Vagina (tissue), 2 donors: ENCODE data around the gene ADGRD2. TPM values are rescaled to one million over a fixed set of nuclear protein-coding genes. Genes with fewer than 3 reads are reported as not detected.

Experiments used
- DNase-seq, 2 donors: peaks; one replicate each; pipeline ENCODE4 v3.0.0-alpha.2; 2017; ENCODE audit errors: extremely low spot score in 2 of 2
- H3K27ac ChIP-seq: fragments of 200-600 bp; sonication (generic); one replicate; pipeline ENCODE4 v1.5.1; 2019
- H3K27me3 ChIP-seq: fragments of 200-600 bp; sonication (generic); one replicate; pipeline ENCODE4 v1.5.1; 2019
- H3K36me3 ChIP-seq, 2 donors: fragments of 200-600 bp; sonication (generic); one replicate each; pipeline ENCODE4 v1.5.1; 2017 to 2019
- H3K4me1 ChIP-seq: fragments of 200-600 bp; sonication (generic); one replicate; pipeline ENCODE4 v1.5.1; 2019
- H3K4me3 ChIP-seq, 2 donors: fragments of 200-600 bp; sonication (generic); 1 replicate in 1 of 2; 2 replicates in 1 of 2; pipeline ENCODE4 v1.5.1; 2016 to 2019
- H3K9me3 ChIP-seq: fragments of 200-600 bp; sonication (generic); one replicate; pipeline ENCODE4 v1.5.1; 2019
- POLR2A ChIP-seq, 2 donors: fragments of 450-650 bp; IDR thresholded peaks; one replicate each; pipeline ENCODE4 v1.6.1; 2017; ENCODE audit warnings: antibody characterized with exemption in 2 of 2, mild to moderate bottlenecking in 2 of 2, moderate library complexity in 2 of 2
- POLR2AphosphoS5 ChIP-seq, 2 donors: sonication (generic); formaldehyde crosslinking; IDR thresholded peaks; one replicate each; pipeline ENCODE4 v1.9.0; 2017; ENCODE audit warnings: antibody characterized with exemption in 2 of 2, mild to moderate bottlenecking in 2 of 2, low read depth in 1 of 2; ENCODE audit not compliant: insufficient read depth in 1 of 2
- intact Hi-C: fragments of 100-400 bp; cut with DNase I; formaldehyde crosslinking; loops from one replicate; pipeline ENCODE4 v1.15.1; 2023
- total RNA-seq: library from RNA; depleted of rRNA; stranded (reverse); fragments of >200 nt; gene quantifications from one replicate; pipeline ENCODE4 v1.2.3, GENCODE V29; 2016
- TF ChIP-seq, protein P1 (sequence below), 3 experiments: fragments of 450-650 bp in 2 of 3; fragments of 200-600 bp in 1 of 3; sonication (generic) in 1 of 3; IDR thresholded peaks; one replicate each; pipeline ENCODE4 v1.5.1; 2017 to 2019; ENCODE audit warnings: antibody characterized with exemption in 3 of 3, mild to moderate bottlenecking in 2 of 3, moderate library complexity in 2 of 3

The ADGRD2 gene
- total RNA-seq, 1 donor from 2014 or later: 4.2 TPM

DNA sequence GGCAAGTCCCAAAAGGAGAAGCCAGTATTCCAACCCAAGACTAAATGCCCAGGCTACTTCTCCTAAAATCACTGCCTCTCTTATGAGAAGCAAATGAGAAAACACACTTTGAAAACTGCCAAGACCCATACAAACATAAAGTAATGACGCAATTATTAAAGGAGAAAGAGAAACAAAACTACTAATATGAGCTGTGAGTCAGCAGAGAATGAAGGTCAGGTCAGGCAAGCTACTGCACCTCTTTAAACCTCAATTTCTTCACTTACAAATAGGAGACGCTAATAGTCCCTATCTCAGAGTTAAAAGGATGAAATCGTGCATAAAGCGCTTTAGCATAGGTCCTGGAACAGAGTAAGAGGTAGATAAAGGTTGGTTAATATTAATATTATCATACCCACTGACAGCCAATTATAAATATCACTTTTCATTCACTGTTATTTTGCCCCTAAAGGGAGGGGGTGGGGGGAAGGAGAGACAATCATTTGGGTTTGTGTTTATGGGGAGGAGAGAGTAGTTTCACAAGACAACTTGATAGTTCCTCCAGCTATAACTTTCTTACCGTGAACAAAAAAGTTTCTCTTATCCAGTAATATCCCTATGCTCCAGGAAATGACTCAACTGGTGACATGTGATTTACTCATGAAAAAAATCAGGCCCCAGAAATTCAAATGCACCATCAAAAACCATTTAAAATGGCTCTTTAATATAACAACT lies 38.6 kb upstream of the ADGRD2 start:
- intact Hi-C loops: no loop called here
- H3K36me3 ChIP-seq: peaks cover 0 to 66% of the 10 kb centered on the region in 2 donors
- peaks cover 29% of the 10 kb centered on the region for H3K4me1 ChIP-seq
- no peaks in the 10 kb centered on the region for H3K27me3 ChIP-seq
- H3K4me3 ChIP-seq: no peak overlapping the region
- H3K9me3 ChIP-seq: no peaks in the 10 kb centered on the region
- no peak for DNase-seq
- TF ChIP-seq POLR2AphosphoS5 (IDR thresholded peaks at IDR 0.05; ENCODE audit: insufficient read depth in 1 of 2, low read depth in 1 of 2) (no peak), POLR2A (IDR thresholded peaks at IDR 0.05) (no peak)
- TF ChIP-seq, protein P1, sequence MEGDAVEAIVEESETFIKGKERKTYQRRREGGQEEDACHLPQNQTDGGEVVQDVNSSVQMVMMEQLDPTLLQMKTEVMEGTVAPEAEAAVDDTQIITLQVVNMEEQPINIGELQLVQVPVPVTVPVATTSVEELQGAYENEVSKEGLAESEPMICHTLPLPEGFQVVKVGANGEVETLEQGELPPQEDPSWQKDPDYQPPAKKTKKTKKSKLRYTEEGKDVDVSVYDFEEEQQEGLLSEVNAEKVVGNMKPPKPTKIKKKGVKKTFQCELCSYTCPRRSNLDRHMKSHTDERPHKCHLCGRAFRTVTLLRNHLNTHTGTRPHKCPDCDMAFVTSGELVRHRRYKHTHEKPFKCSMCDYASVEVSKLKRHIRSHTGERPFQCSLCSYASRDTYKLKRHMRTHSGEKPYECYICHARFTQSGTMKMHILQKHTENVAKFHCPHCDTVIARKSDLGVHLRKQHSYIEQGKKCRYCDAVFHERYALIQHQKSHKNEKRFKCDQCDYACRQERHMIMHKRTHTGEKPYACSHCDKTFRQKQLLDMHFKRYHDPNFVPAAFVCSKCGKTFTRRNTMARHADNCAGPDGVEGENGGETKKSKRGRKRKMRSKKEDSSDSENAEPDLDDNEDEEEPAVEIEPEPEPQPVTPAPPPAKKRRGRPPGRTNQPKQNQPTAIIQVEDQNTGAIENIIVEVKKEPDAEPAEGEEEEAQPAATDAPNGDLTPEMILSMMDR (IDR thresholded peaks at IDR 0.05): no peak
- H3K27ac ChIP-seq: no peak overlapping the region

DNA sequence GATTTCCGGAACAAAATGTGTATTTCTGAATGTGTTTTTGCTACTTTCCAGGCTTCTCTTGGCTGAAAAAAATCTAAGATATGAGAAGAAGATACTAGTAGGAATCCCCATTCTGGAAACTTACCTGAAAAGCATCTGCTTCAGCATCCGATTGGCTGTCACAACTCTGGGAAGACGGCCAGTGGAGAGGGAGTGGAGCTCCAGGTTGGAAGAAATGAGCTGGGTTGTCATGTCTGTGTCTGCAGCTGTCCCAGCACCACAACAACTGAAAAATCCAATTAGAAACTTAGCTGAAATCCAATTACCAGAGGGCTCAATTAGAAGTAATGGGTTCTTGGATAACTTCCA lies 38.0 kb upstream of the ADGRD2 start:
- Histone ChIP-seq H3K9me3 (no peaks in the 10 kb centered on the region), H3K36me3 (peaks cover 0 to 66% of the 10 kb centered on the region in 2 donors), H3K4me1 (peaks cover 29% of the 10 kb centered on the region), H3K4me3 (no peak overlapping the region), H3K27ac (no peak overlapping the region), H3K27me3 (no peaks in the 10 kb centered on the region)
- no peak for DNase-seq
- intact Hi-C loops: no loop called here
- TF ChIP-seq POLR2AphosphoS5 (IDR thresholded peaks at IDR 0.05; ENCODE audit: insufficient read depth in 1 of 2, low read depth in 1 of 2) (no peak), POLR2A (IDR thresholded peaks at IDR 0.05) (no peak)
- TF ChIP-seq, protein P1 (IDR thresholded peaks at IDR 0.05): no peak

DNA sequence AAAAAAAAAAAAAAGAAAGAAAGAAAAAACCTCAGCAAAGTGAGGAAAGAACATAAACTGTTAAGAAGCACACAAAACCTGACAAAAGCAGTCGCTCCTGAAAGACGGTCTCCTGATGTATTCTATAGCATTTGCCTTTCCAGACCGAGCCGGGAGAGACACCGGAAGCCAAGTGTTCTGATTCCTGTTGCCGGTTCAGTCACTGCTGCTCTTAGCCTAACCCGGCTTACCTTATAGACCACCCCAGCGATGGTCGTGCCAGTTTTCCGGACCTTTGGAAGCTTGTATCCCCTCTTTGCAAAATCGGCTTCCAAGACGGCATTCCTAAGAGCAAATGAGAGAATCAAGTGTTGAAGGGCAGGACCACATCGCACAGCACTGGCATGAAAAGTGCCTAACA lies 35.6 kb upstream of the ADGRD2 start:
- H3K9me3 ChIP-seq: no peaks in the 10 kb centered on the region
- H3K27me3 ChIP-seq: no peaks in the 10 kb centered on the region
- intact Hi-C loops: no loop called here
- H3K36me3 ChIP-seq: peaks cover 0 to 46% of the 10 kb centered on the region in 2 donors
- no peak for DNase-seq
- H3K4me3 ChIP-seq: peak overlapping the region; percentile 77 to 87
- peaks cover 21% of the 10 kb centered on the region for H3K4me1 ChIP-seq
- TF ChIP-seq, protein P1 (IDR thresholded peaks at IDR 0.05): no peak
- no peak for TF ChIP-seq POLR2A (IDR thresholded peaks at IDR 0.05)
- no peak for TF ChIP-seq POLR2AphosphoS5 (IDR thresholded peaks at IDR 0.05; ENCODE audit: insufficient read depth in 1 of 2, low read depth in 1 of 2)
- H3K27ac ChIP-seq: peak overlapping the region; percentile 64

DNA sequence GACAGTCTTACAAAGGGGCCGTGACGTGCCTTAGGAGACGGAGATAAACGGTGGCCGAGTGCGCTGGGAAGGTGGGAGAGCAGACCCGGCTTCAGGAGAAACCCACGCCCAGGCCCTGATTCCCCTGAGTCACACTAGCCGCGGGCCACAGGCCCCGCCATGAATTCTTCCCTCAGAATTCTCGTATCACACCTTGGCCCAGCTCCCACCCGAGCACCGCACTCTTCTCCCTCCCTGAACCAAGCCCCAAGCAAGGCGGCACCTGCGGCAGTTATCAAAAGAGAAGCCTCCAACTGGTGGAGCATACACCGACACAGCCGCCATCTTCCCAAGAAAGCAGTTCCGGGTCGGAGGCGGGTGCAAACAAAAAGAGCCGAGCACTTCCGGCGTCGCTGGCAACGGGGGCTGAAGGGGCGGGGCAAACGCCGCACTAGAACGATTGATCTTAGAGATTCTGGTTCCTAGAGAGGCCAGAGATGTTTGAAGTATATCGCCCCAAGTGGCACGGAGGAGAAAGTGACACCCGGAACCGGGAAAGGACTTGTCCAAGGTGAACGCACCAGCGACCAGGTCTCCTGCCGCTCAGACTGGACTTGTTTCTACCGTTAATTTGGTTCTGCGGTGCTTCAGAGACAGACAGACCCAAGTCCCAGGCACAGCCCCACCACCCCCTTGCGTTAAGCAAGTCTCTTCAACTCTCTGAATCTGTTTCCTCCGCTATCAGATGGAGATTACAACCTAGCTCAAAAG lies 35.0 kb upstream of the ADGRD2 start, which contains the start of gene PSMB7:
Gene PSMB7, minus strand, starts transcription at position 341 of the 750 bp plus-strand sequence. Its CDS starts 17 bp downstream, at position 324.
- no peaks in the 10 kb centered on the region for H3K27me3 ChIP-seq
- peak within 1 kb of the TSS; percentile 64 for H3K27ac ChIP-seq
- H3K36me3 ChIP-seq: peaks cover 0 to 39% of the 10 kb centered on the region in 2 donors
- intact Hi-C loops: no loop called here
- H3K4me3 ChIP-seq: peak within 1 kb of the TSS; percentile 77 to 87
- H3K4me1 ChIP-seq: peaks cover 19% of the 10 kb centered on the region
- TF ChIP-seq POLR2A (IDR thresholded peaks at IDR 0.05) (peak in 1 of 2 donors; percentile 14), POLR2AphosphoS5 (IDR thresholded peaks at IDR 0.05; ENCODE audit: insufficient read depth in 1 of 2, low read depth in 1 of 2) (peak; percentile 84 to 99)
- TF ChIP-seq, protein P1 (IDR thresholded peaks at IDR 0.05): peak; percentile 55 to 91 (median 64)
- peak in 1 of 2 donors; percentile 94 for DNase-seq
- no peaks in the 10 kb centered on the region for H3K9me3 ChIP-seq
